Glomerular visceral epithelial cell (primary cell): ENCODE results near the gene KLHL9.
"Not testable (repeated sequence)": the region's sequence is repeated elsewhere in the genome, so short reads cannot be mapped to it uniquely, and the experiment has no call there.

Source experiments
- DNase-seq: peaks from one replicate; pipeline ENCODE4 v3.0.0-alpha.2; 2016; ENCODE audit errors: extremely low spot score

KLHL9 gene, protein sequence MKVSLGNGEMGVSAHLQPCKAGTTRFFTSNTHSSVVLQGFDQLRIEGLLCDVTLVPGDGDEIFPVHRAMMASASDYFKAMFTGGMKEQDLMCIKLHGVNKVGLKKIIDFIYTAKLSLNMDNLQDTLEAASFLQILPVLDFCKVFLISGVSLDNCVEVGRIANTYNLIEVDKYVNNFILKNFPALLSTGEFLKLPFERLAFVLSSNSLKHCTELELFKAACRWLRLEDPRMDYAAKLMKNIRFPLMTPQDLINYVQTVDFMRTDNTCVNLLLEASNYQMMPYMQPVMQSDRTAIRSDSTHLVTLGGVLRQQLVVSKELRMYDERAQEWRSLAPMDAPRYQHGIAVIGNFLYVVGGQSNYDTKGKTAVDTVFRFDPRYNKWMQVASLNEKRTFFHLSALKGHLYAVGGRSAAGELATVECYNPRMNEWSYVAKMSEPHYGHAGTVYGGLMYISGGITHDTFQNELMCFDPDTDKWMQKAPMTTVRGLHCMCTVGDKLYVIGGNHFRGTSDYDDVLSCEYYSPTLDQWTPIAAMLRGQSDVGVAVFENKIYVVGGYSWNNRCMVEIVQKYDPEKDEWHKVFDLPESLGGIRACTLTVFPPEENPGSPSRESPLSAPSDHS

DNA sequence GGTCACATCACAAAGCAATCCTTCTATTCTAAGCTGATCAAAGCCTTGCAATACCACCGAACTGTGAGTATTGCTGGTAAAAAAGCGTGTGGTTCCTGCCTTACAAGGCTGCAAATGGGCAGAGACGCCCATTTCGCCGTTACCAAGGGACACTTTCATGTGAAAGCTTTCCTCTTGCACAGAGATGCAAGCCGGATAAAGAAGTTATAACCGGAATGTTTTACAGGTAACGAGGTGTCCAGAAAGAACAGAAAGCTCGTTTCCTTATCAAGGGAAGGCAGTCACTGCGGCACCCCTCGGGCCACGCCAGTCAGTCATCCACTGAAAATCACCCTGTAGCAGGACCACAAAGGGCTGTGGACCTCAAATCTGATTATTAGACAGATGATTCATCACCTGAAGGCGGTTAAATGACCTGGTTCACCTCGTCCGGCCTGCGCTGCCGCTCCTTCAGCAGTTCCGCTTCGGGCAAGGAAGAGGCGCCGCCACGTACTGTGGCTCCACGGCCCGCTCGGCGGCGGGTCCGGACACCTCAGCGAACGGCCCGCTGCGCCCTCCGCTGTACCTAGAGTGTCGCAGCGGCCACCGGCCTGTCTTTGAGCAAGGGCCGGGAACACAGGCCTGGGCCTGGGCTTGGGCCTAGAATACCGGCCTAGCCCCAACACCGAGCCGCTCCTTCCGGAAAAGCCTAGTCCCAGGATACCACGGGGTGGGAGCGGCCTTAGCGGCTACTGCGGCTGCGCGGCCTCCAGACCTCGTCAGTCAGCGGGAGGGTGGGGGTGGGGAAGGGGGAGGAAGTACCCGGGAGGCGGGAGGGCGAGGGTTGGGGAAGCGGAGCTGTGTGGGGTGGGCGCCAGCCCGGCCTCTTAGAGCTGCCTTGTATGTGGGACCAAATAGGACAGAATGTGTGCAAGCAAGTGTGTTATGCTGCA, at the start of gene KLHL9:
Gene KLHL9, minus strand, starts transcription at position 704 of the 932 bp plus-strand sequence. Its CDS starts 545 bp downstream, at position 159.
- peak; percentile 94 for DNase-seq

DNA sequence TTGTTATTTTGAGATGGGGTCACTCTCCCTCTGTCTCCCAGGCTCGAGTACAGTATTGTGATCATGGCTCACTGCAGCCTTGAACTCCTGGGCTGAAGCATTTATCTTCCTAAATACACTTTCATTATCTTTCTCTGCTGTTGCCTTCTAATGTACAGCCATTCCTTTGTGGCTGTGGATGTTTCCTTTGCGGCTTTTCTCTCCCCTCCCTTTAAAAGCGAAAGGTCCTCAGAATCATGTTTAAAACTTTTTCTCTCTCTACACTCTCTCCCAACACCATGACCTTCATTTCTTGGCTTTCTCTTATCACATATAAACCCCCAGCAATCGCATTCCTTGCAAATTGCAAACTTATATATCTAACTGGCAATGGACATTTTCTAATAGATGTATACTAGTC, 48.4 kb upstream of the KLHL9 start:
- no peak for DNase-seq

DNA sequence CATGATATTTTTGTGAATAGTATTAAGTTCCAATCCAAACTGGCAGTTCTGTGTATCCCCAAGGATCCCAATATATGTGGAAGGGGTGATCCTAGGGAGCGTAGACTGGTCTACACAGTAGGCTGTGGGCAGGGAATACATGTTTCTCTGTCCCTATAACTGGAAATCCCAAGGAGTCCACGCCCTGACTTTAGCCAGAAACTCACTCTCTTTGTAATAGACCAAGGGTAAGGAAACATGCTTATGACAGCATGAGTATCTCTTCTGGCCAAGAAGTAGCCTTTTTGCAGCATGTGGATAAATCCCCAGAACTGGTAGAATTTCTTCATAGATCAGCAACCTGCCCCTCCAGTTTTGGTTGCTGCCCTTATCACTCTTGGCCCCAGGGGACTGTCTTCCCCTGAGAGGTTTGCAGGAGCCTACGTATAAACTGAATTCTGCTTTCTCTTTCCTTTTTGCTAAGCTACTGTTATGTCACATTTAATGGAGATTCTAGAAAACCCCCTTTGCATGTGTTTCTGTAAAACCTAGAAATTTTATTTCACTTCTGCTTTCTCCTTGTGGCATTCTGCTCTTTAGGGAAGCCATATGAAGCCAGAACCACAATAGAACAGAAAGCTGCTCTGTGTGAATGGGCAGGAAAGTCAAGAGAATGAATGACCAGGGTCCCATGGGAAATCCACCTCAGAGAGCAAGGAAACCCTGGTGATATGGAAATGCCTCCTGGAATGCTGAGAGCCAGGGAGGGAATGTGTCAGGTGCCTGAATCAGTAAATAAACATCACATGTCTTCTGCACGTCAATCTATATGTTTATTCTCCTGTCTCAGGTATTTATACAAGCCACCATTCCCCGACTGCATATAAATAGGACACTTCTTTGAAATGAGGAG, 46.5 kb upstream of the KLHL9 start:
- DNase-seq = no peak

DNA sequence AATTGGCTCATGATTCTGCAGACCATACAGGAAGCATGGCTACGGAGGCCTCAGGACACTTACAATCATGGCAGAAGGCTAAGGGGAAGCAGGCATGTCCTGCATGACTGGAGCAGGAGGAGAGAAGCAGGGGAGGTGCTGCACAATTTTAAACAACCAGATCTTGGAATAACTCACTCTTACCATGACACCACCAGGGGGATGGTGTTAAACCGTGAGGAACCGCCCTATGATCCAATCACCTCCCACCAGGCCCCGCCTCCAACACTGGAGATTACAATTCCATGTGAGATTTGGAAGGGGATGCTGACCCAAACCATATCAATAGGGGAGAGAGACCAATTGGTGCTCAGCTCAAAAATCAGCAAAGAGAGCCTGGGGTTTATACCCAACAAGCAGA, 36.3 kb upstream of the KLHL9 start:
- not testable (repeated sequence) for DNase-seq

DNA sequence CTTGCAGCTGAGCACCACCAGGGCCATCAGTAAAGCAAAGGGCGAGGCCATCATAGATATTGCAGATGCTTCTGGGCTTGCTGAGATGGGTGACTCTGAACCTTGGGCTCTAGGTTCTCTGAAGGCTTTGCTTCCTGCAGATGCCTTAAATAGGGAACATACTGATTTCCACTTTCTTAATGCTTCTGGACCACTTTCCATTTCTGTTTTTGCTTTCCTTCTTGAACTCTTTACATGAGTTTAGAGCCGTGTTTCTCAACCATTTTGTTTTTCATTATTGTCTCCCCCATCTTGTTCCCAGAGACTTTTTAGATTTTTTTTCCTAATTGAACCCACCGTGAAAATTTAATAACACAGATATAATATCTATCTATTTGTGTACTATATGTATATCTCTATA, 32.8 kb upstream of the KLHL9 start, which contains the start of gene IFNA13:
Gene IFNA13, minus strand, starts transcription at position 101 of the 400 bp plus-strand sequence. Its CDS starts 47 bp downstream, at position 54.
- no peak for DNase-seq

DNA sequence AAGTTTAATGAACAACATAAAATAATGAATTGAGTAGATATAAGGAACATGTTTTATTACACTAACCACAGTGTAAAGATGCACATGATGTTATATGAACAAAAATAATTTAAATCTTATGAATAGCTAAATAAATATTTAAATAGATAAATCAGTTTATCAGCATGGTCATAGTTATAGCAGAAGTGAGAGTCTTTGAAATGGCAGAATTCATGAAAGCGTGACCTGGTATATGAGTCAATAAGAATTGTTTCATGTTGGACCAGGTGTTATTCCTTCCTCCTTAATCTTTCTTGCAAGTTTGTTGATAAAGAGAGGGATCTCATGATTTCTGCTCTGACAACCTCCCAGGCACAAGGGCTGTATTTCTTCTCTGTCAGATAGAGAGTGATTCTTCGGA, 32.0 kb upstream of the KLHL9 start:
- DNase-seq = not testable (repeated sequence)

DNA sequence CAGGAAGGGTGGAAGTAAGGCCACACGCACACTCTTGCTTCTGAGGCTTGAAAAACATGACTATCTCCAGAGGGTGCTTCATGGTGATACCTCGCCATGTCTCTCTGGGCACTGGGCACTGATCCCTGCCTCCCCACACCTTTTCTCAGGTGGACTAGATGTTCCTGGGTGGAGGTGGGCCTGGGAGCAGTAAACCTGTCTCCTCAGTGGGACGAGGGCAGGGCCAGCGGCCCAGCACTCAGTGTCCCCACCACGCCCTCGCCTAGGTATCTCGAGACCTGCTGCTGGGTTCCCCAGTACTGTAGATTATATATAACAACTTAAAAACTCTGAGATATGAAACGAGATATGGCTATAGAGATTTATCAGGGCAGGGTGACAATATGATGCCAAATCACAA, 27.1 kb upstream of the KLHL9 start:
- no peak for DNase-seq

DNA sequence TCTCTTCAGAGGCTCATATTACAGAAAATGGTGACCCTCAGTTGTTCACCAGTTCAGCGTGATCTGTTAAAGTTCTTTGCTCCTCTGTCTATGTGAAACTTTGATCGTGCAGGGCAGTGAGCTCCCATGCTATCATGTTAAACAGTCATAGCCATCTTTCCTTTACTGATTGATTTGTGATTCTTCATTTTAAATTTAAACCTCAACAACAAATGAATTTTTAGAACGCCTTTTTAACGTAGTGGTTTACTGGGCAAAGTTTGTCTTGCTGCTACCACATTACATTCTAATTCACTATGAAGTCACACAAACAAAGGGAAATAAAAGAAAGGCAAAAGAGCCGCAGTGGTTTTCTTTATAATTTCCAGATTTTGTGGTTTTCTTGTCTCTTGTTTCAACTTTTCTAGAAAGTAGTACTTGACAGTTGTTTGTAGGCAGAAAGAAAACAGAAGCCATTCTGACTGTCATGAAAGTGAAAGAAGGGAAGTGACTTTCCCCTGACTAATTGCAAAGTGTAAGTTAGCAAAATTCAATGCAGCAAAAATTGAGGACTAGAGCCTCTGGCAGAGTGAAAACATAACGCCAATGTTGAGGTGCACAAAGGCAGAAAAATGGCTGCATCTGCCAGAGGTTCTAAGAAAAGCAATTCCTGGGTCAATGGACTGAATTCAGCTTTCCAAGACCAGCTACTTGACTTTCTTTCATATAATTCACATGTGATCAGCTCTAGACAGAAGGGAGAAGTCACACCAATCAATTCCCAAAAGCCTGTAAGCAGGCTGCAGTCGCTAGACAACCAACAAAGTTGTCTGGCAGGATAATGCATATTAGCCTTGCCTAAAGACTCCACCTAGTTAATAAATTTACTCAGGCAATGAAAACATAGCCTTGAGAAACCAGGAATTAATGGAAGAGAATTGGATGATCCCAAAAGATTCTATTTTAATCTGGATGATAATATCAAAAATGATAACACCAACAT, 22.6 kb upstream of the KLHL9 start:
- DNase-seq = no peak

DNA sequence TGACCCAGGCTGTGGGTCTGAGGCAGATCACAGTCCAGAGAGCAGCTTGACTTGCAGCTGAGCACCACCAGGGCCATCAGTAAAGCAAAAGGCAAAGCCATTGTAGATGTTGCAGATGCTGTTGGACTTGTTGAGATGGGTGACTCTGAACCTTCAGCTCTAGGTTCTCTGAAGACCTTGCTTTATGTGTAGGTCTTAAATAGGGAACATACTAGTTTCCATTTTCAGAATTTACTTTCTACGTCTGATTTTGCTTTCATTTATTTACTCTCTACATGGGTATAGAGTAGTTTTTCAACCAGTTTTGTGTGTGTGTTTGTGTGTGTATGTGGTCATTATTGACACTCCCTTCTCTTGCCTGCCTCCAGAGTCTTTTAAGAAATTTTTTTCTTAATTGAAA, 15.6 kb upstream of the KLHL9 start, which contains the start of gene IFNA6:
Gene IFNA6, minus strand, starts transcription at position 101 of the 400 bp plus-strand sequence. Its CDS starts 0 bp downstream, at position 101.
- no peak for DNase-seq

DNA sequence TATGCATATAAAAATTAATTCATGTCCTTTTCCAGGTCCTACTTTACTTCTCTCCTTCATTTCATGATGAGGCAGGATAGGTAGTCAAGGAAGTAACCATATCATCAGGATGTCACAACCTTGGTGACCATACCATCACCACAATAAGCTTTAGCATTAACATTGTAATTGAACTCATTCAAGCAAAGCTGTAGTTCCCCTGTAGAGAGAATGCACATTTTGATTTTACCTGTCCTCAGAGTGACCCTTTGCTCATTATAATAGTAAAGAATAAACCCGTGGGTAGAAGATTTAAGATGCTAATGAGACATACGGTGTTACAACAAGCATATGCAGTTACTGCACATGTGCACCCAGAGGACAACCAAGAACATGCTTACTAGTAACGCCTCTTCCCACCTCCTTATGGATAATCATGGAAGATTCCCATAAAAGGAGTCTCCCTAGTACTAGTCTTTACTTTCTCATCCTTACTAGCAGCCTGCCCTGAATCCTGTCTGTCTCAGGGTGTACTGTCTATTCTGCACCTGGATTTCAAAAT, 13.3 kb upstream of the KLHL9 start:
- DNase-seq = no peak

DNA sequence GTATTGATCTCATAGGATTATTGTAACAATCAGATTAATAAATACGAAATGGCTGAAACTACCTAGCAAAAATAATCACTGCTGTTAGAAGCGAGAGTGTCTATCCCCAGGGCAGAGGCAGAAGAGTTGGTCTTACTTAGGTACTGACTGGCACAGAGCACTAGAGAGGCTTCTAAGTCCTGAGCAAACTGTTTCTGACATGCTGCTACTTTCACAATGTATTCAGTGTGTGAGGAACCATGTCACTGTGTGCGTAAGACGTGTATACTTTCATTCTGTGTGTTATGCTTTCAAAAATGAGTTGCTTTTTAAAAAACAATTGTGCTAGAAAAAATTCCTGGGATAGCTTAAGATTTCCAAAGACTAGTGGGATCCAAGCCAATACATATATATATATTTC, 5.5 kb upstream of the KLHL9 start:
- DNase-seq = no peak

DNA sequence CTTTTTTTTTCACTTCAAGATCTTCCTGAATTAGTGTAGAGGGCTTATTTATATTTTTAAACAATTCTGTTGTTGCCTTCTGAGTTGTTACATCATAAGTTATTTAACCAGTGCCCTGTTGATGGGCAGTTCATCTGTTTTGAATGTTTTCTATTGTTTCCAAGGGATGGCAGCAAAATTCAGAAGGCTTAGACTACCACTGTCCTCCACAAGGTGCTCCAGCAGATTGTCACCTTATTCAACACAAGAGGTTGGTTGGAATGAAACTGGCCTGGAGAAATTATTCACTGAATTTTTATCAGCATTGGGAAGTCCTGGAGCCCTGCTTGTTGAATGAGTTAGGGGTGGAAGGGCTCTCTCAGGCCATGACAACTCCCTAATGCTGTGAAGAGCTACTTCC, 1.3 kb upstream of the KLHL9 start:
- DNase-seq = no peak

DNA sequence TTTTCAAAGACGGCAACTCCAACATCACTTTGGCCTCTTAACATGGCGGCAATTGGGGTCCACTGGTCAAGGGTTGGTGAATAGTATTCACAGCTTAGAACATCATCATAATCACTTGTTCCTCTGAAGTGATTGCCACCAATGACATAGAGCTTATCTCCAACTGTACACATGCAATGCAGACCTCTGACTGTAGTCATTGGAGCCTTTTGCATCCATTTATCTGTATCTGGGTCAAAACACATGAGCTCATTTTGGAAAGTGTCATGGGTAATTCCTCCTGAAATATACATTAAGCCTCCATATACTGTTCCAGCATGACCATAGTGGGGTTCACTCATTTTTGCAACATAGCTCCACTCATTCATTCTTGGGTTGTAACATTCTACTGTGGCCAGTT, 2.0 kb downstream of the KLHL9 start:
- no peak for DNase-seq

DNA sequence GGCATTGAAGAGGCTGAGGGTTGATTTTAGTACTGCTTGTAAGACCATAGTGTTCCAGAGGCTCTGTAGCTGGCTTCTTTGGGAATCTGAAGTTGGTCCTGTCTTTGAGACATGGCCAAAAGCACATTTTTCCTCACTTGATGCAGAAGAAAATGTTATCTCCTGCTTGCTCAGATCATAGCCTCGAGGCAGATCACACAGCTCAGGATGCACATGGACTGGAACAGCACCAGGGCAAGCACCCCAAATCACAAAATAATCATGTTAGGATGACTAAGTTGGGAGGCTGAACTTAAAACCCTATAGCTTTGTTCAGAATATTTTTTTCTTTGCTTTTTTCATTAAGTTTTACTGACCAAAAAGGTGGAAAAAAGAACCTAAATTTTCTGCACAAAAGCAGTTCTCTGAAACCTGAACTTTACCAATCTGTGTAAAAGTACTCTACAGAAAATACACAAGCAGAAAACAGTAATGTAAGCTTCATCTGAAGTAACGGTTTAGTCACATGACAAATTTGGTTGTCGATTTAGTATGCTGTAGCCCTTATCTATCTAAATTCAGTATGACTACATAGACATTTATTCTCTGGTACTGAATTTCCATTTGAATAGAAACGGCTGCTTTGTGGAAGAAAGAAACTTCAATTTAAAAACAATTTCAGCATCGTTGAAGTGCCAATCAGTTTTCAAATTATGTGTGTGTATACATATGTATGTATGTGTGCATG, 3.4 kb downstream of the KLHL9 start:
- no peak for DNase-seq

DNA sequence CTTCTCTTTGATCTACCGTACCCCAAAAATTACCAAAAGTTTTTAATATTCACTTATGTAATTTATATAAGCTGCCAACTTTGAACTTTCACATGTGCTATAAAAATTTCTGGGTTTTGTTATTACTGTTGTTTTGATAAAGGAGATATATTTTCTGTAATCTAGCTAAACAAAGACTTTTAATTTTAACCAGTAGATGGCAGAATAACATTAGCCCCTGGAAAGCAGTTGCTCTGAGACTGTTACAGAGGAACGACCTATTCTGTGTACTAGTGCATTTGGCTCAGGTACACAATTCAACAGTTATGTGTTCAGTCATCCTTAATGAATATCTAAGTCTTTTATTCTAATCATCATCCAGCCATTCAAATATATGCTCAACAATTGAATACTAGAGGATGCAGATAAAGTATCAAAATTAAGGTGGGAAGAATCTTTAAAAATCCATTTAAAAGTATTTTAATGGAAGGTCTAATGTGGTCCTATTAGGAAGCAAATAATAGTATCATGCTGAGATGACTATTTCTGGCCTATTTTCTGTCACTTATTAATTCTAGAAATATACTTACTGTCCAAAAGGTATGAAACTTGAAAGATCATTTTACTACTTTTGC, 8.6 kb downstream of the KLHL9 start:
- DNase-seq = peak; percentile 47

DNA sequence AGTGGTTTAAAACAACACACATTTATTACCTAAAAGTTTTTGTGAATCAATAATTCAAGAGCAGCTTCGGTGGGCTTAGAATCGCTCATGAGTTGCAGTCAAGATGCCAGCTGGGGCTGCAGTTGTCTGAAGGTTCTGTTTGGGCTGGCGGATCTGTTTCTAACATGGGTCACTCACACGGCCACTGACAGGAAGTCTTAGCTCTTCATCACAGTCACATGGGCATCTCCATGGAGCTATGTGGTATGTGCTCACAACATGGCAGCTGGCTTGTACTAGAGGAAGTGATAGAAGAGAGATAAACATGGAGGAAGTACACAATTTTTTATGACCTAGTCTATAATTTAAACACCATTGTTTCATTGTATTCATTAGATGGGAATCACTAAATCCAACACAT, 11.2 kb downstream of the KLHL9 start:
- no peak for DNase-seq

DNA sequence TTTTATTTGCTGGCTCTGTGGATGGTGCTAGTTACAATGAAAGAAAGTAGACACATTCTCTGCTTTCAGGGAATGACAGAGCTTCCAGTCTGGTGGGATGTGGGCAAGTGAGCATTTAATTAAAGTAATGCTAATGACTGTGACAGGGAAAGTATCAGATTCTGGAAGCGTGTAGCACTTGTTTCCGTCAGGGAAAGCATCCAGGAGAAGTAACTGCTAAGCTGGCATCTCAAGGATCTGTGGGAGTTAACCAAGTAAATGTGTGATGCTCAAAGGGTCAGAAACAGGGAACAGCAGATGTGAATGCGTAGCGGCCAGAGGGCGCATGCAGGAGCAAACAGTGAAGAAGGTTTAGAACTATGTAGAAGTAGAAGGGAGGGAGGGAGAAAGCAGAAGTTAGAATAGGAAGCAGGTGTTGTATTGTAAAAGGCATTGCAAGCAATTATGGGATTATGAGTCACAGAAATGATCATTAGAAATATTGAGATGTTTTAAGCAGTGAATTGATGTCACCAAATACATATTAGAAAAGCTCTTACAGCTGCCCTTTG, 12.2 kb downstream of the KLHL9 start:
- no peak for DNase-seq

DNA sequence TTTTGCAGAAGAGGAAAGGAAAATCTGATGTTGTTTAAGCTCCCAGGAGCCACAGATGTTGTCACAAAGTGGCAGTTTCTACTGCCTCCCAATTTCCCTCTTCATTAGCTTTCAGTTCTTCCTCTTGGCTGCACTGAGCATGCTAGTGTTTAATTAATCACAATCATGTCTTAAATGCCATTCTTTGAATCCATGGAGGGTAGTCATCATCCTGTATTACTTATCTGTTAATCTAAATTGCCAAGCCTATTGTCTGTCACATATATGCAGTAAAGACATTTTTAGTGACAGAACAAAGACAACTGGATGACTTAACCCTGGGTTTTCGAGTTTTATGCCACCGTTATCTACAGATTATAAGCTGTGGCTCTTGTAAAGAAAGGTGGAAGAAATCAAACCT, 14.7 kb downstream of the KLHL9 start:
- DNase-seq = no peak
